NK-92 (cell line): ENCODE measurements around the gene ITSN2.

Experiments used
- DNase-seq: peaks from one replicate; lab custom pipeline; 2025; ENCODE audit not compliant: unreplicated experiment; lab: John Stamatoyannopoulos, UW

The ITSN2 gene

DNA sequence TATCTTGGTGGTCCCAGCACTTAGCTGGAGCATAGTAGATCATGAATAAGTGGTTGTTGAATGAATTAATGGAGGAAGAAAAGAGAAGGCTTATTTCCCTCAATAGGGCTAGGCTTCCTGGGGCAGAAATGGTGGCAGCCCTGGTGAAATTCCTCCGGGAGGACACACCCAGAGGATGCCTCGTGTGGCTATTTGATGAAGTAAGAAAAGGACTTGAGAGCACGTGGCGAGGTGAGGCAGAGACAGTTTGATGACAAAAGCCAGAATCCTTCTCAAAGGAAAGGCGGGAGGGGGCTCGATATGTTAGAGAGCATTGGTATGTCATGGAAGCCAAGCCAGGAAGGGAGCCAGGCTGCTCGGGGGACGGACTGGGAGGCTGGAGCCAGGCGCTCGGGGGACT is 170.8 kb downstream of the ITSN2 start:
- DNase-seq: no peak

DNA sequence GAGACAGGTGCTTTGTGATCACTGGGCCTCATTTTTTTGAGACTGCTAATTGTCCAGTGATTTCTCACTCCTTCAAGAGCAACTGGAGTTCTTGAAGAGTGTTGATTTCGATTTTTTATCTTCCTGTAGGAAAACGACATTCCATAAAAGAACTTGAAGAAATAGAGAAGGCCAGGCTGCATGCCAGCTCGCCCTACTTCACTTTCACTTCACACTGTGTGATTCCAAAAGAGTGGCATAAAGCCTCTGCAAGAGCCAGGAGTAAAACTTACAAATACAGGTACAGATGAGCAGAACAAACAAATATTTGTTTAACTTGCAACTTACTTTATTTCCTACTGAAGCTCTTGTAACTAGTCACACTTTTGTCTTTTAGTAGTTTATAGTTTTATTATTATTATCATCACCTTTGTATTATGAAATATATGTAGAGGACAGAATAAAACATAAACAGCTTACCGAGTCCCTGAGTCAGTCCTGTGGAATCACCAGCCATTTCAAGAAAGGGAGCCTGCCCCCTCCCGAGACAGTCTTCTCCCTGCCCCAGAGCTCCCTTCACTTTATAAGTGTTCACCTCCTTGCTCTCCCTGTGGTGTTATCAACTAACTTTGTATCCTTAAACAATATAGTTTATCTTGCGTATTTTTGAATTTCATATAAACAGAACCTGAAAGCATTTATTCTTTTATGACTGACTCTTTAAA is 176.8 kb downstream of the ITSN2 start:
- DNase-seq: no peak

DNA sequence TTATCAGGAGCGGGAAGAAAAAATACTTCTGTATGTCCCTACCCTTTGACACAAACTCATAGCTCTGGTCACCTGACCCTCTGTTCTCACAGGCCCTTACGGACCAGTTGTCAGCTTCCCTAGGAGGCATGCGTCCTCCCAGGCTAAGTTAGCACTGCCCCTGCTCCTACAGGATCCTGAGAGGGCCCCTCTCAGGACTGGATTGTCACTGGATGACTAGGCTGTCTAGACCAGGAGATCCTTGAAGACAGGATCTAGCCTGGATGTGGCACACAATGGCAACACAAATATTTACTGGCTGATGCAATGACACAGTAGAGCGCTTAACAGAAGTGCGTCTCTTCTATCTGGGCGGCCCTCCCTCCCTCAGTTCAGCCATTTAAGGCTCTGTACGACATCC is 177.8 kb downstream of the ITSN2 start:
- DNase-seq: no peak

DNA sequence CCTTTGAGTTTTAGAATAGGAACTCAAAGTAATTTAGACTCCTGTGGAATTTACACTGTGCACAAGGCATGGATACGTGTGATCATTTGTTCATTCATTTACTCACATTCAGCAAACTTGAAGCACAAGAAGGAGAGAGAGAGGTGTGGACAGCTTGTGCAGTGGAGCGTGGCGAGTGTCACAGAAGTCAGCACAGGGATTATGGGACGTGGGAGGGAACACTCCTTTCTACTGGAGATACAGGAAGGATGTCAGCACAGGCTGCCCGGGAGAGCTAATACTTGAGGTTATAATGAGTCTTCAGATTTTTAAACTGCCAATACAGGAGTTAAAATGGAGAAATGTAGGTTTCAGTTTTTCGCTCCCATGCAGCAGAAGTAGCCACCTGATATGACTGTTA is 178.5 kb downstream of the ITSN2 start:
- DNase-seq: no peak

DNA sequence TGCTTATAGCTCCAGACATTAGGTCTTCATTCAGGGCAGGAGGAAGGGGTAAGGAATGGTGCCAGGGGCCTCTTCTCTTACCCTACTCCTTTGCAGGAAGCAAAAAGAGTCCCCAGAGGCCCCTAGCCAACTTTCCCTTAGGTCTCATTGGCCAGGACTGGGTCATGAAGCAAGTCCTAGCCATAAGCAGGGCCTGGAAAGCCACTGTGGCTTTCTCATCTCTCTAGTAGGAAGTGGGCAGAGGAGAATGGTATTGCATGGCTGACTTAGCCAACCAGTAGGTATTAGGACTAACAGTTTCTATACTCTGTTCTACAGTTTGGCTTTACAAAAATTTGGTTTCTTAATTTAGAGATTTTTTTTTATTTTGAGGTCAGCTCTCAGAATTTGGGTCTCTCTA is 180.7 kb downstream of the ITSN2 start:
- no peak for DNase-seq

DNA sequence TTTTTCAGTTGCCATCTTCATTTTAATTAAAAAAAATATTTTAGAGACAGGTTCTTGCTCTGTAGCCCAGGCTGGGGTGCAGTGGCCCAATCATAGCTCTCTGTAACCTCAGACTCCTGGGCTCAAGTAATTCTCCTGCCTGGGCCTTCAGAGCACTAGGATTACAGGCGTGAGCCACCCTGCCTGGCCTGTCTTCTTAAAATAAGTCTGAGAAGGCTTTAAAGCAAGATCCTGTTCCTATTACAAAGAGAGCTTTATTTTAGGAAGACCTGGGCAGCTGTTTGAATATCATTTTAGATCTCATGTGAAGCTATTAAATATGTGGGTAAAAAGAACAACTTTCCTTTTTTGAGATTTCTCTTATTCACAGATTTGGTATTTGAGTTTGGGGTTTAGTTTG is 184.0 kb downstream of the ITSN2 start:
- no peak for DNase-seq

DNA sequence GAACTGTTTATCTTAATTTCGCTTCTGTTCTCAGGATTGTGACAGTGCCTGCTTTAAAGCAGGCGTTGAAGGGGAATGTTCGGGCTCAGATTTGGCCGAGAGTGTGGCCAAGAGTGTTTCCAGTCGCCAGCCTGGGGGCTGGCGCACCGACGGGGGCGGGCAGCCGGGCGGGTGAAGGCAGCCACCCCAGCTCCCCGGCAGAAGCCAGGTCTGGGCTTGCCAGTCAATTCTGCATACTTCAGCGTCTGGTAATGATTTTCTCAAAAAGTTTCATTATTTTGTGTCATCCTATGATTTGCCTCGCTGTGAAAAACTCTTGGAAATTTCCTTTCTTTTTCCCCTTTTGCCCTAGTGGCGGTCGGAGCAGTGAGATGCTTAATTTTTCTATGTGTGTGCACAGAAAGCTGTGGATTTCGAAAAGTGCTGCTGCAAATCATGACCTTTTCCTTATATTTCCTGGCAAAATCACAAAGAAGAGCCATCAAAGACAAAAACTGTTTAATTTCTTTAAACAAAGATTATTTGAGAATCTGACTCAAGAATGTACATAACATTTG is 184.6 kb downstream of the ITSN2 start:
- DNase-seq: no peak

DNA sequence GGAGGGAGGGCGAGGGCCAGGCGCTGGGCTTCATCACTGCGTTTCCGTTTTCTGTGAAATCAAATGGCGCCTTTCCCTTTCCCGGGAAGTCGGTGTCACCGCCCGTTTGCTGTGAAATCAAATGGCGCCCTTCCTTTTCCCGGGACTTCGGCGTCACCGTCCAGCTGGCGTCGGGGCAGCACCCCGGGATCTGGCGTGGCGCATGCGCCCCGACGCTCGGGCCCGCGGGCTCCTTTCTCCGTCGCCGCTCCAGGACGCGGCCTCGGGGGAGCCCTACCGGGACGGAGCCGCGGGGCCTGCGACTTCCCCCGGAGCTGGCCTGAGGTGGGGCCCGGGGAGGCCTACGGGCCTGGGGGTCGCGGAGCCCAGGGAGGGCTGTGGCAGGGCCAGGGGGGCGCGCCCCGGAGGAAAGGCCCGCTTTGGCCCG is 185.5 kb downstream of the ITSN2 start, which contains the start of gene FAM228A:
TSS of gene FAM228A (plus strand) at position 203 of the 427 bp plus-strand sequence. CDS start 428 bp downstream, outside the sequence.
- DNase-seq: no peak

DNA sequence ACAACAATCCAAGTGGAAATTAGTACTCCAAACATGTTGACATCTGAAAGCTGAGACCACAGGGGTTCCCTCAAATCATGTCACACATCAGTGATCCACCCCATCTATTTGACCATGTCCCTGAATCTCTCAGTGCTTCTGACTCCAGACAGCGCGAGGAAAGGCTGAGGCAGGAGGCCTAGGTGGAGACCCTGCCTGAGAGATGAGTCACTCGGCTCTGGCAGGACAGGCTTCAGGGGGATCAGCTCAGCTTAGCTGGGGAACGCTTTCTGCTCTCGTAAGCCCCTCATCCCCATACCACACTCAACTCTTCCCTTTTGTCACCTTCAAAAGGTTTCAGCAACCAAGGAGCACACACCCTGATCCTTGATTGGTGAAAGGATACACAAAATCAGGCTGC is 191.3 kb downstream of the ITSN2 start:
- DNase-seq: no peak

DNA sequence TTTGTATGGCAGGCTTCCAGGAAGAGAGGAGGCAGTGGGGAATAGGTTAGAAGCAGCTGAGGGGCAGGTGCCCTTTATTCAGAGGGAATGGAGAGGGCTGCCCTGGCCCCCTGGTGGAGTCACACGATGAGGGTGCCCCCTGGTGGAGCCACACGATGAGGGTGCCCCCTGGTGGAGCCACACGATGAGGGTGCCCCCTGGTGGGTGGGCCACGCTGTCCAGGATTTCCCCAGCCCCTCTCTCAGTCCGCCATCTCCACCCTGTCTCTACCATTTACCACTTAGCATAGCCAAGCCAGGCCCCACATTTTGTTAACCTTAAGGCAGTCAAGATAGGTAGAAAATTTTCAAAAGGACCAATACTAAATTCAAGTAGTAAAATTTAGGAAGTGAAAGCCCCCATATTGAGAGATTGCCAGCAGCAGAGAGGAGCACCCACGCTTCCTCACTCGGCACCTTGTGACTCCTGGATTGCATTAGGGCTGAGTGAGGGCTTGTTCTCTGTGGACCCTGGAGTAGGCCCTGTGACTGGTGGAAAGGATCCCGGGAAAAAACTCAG is 195.8 kb downstream of the ITSN2 start:
- DNase-seq: no peak

DNA sequence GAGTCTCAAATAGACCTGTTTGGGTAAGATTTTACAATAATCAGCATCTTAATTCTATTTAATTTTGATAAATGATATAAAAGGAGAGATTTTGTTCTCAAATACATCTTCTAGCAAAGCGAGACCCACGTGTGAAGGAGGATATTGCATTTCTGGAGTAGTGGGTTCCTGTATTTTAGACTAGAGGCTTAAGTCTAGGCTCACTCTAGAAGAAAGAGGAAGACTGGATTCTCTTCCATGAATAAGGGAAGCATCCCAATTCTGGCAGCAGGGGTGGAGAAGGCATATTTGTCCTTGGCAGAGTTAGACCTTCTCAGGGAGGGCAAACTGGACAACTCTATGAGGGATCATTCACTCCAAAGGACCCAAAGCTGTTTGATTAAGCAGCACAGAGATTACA is 196.7 kb downstream of the ITSN2 start:
- DNase-seq: no peak

DNA sequence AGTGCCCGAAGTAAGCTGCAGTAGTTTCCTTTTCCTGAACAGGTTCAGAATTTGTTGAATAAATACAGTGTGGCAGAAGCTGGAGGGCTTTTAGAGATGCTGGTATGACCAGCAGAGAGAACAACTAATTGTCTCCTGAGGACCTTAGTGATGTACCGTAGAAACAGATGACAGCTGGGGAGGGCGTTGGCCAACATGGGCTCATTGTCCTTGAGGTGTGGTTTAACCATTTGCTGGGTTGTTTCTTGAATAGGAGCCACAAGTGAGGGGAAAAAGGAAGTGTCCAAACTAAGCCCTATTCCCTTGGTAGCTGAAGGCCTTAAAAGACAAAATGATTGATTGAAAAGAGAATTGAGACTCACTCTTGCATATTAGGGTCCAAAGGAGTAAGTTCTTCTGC is 197.2 kb downstream of the ITSN2 start:
- no peak for DNase-seq

DNA sequence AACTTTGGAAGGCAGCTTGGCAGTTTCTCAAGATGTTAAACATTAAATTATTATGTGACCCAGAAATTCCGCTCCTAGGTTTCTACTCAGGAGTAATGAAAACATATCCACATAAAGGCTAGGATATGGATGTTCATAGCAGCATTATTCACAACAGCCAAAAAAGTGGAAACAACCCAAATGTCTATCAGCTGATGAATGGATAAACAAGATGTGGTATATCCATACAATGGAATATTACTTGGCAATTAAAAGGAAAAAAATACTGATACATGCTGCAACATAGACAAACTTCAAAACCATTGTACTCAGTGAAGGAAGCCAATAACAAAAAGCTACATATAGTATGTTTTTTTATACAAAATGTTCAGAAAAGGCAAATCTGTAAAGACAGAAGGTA is 197.8 kb downstream of the ITSN2 start:
- no peak for DNase-seq

DNA sequence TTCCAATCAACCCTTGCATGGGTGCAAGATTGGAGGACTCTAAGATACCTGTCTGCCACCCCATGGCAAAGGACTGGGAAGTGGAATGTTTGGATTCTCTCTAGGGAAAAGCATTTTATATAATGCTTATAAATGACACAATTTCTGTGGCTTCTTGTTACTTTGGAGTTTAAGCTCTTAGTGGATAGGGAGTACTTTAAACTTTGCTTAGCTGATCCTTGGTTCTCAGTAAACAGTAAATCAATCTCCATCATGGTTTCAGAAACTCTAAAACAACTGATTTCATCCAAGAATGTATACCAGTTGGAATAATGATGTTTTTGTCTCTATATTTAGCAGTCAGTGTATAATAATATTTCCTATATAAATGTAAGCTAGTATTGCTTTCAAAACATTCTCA is 199.6 kb downstream of the ITSN2 start:
- DNase-seq: no peak

DNA sequence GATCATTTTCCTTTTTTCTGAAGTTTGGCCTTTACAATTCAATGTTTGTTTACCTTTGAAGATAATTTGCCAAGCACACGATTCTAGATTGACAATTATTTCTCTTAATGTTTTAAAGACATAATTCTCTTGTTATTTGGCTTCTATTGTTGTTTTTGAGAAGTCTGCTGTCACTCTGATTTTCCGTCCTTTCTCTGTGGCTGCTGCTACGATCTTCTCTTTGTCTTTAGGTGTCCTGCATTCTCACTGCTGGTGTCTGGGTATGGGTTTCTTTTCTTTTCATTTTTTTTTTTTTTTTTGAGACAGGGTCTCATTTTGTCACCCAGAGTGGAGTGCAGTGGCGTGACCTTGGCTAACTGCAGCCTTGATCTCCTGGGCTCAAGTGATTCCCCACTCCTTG is 200.6 kb downstream of the ITSN2 start:
- DNase-seq: no peak

DNA sequence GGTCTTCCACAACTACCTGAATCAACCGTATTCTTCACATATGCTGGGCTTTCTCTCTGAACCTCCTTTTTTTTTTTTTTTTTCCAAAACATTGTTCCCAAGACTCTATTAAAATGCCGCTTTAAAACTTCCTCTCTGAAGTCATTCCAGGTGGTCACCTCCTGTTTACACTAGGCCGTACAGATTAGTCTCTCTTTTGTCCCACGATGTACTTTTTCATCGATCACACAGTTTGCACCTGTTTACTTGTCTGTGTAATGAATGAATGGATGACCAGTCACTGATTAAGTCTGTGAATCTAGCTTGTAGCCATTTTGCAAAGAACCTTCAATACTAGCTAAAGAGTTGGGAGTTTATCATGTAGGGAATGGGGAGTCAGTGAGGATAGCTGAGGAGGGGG is 202.2 kb downstream of the ITSN2 start:
- no peak for DNase-seq

DNA sequence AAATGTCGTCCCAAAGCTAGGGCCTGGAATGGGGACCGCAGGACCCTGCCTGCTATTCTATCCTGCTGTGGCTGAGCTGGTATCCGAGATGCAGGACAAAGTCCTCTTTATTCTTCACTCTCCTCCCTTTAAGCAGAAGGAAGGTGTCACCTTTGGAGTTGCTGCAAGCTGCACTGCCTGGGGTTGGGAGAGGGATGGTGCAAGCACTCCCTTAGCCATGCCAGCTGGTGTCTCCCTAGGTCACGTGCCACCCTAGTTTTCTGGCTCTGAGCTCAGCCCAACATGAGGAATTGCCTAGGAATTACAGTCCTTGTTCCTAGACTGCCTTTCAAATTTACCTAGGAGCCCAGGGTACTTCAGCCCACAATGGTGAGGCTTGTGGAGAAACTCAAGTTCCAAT is 206.9 kb downstream of the ITSN2 start:
- no peak for DNase-seq
